Endothelial cell of umbilical vein (primary cell): ENCODE data around the gene BANF2.

ENCODE experiments used
- EZH2 ChIP-seq: IDR thresholded peaks from 2 replicates; pipeline ENCODE4 v1.6.1; 2012; ENCODE audit warnings: borderline replicate concordance, low read depth, mild to moderate bottlenecking, moderate library complexity, low read length, inconsistent platforms; ENCODE audit not compliant: severe bottlenecking
- POLR2A ChIP-seq: IDR thresholded peaks from 2 replicates; pipeline ENCODE4 v1.6.1; 2012; ENCODE audit warnings: low read depth, mild to moderate bottlenecking, control low read depth, low read length
- POLR2AphosphoS5 ChIP-seq: IDR thresholded peaks from 2 replicates; pipeline ENCODE4 v1.6.1; 2012; ENCODE audit warnings: low read depth, mild to moderate bottlenecking, control low read depth, low read length, moderate library complexity; ENCODE audit not compliant: insufficient read depth
- TF ChIP-seq, protein P1 (sequence below), 2 donors: IDR thresholded peaks; 1 replicate in 1 of 2; 2 replicates in 1 of 2; pipeline ENCODE4 v1.5.1; 2011; ENCODE audit warnings: low read length in 2 of 2, mild to moderate bottlenecking in 2 of 2, moderate library complexity in 2 of 2, control low read depth in 1 of 2, inconsistent platforms in 1 of 2, low read depth in 1 of 2; ENCODE audit not compliant: insufficient read depth in 1 of 2; ENCODE audit errors: extremely low read depth in 1 of 2

DNA sequence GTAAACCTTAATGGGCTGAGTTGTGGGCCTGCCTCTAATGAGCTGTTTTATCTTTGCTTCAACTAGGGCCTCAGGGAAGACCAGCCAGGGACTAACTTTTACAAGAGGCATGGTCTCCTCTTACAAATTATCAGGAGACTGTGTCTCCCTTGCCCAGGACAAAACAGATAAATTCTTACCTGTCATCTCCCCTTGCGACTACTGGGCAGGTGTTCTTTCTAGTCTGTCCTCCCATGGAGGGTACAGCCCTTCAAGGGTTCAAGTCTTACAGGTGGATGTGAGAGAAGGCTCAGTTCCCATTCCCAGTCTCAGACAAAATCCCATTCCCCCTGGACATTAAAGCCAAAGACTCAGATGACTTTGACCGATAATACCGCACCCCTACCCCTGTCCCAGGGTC is 31.3 kb upstream of the BANF2 start:
- TF ChIP-seq, protein P1, sequence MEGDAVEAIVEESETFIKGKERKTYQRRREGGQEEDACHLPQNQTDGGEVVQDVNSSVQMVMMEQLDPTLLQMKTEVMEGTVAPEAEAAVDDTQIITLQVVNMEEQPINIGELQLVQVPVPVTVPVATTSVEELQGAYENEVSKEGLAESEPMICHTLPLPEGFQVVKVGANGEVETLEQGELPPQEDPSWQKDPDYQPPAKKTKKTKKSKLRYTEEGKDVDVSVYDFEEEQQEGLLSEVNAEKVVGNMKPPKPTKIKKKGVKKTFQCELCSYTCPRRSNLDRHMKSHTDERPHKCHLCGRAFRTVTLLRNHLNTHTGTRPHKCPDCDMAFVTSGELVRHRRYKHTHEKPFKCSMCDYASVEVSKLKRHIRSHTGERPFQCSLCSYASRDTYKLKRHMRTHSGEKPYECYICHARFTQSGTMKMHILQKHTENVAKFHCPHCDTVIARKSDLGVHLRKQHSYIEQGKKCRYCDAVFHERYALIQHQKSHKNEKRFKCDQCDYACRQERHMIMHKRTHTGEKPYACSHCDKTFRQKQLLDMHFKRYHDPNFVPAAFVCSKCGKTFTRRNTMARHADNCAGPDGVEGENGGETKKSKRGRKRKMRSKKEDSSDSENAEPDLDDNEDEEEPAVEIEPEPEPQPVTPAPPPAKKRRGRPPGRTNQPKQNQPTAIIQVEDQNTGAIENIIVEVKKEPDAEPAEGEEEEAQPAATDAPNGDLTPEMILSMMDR (IDR thresholded peaks at IDR 0.05; ENCODE audit: extremely low read depth in 1 of 2, insufficient read depth in 1 of 2, low read depth in 1 of 2, low read length in 2 of 2) = no peak
- TF ChIP-seq POLR2A (no peak), POLR2AphosphoS5 (no peak), EZH2 (no peak)
